ENCODE results near the gene RFNG.

Gene RFNG

GRCh38 chr17:82022310-82022980 lies 29.2 kb downstream of the RFNG start, which contains the start of gene CENPX:
TSS of gene CENPX (minus strand) at chr17:82022878. CDS start at chr17:82022861, 17 bp downstream.
- peak within 1 kb of the TSS; percentile 96 for H3K9ac ChIP-seq (ENCODE audit: low read length)
- H3K4ac ChIP-seq (ENCODE audit: low read depth, low read length), result no peak within 1 kb of the TSS
- no peak within 1 kb of the TSS for H2BK120ac ChIP-seq (ENCODE audit: low read depth, low read length)
- H3K27me3 ChIP-seq (ENCODE audit: insufficient read depth, low read length, poor library complexity), result no peaks in the 10 kb centered on the region
- no peak within 1 kb of the TSS for H2BK5ac ChIP-seq (ENCODE audit: low read length)
- peak within 1 kb of the TSS; percentile 80 for H3K23ac ChIP-seq (ENCODE audit: low read length)
- H3K36me3 ChIP-seq (ENCODE audit: control insufficient read depth, insufficient read depth, low read length), result no peaks in the 10 kb centered on the region
- no peak within 1 kb of the TSS for H3K27ac ChIP-seq (ENCODE audit: low read depth, low read length)
- peak within 1 kb of the TSS; percentile 11 for H3K18ac ChIP-seq (ENCODE audit: low read length)
- peak within 1 kb of the TSS; percentile 98 for H3K56ac ChIP-seq (ENCODE audit: low read length)
- no peak for DNase-seq
- H3K4me2 ChIP-seq (ENCODE audit: low read length), result peak within 1 kb of the TSS; percentile 98
- peaks cover 8% of the 10 kb centered on the region for H3K79me2 ChIP-seq (ENCODE audit: control insufficient read depth, insufficient read depth, low read length)
- H3K4me1 ChIP-seq (ENCODE audit: control insufficient read depth, low read depth, low read length), result no peaks in the 10 kb centered on the region
- H4K5ac ChIP-seq (ENCODE audit: low read length), result no peak within 1 kb of the TSS
- no peak within 1 kb of the TSS for H2BK15ac ChIP-seq (replicated peaks; ENCODE audit: low read depth)
- peak within 1 kb of the TSS; percentile 38 for H2AK5ac ChIP-seq (ENCODE audit: low read length)
- no CpG with 5 or more reads among the region's 64 CpGs for WGBS (ENCODE audit: extremely low coverage, insufficient coverage, low lambda C conversion rate)
- peak within 1 kb of the TSS; percentile 91 for H3K4me3 ChIP-seq (ENCODE audit: low read length)
- H3K79me1 ChIP-seq (ENCODE audit: low read length), result peaks cover 8% of the 10 kb centered on the region
- no peak within 1 kb of the TSS for H4K8ac ChIP-seq (ENCODE audit: low read depth, low read length)

GRCh38 chr17:82021900-82022309 lies 29.7 kb downstream of the RFNG start:
- Histone ChIP-seq H3K9ac (ENCODE audit: low read length) (peak overlapping the region; percentile 96), H3K36me3 (ENCODE audit: control insufficient read depth, insufficient read depth, low read length) (no peaks in the 10 kb centered on the region), H3K23ac (ENCODE audit: low read length) (peak overlapping the region; percentile 80), H3K4me3 (ENCODE audit: low read length) (peak overlapping the region; percentile 91), H3K79me1 (ENCODE audit: low read length) (peaks cover 8% of the 10 kb centered on the region), H3K4me1 (ENCODE audit: control insufficient read depth, low read depth, low read length) (no peaks in the 10 kb centered on the region), H4K8ac (ENCODE audit: low read depth, low read length) (no peak overlapping the region), H3K18ac (ENCODE audit: low read length) (no peak overlapping the region), H2BK15ac (replicated peaks; ENCODE audit: low read depth) (no peak overlapping the region), H3K27me3 (ENCODE audit: insufficient read depth, low read length, poor library complexity) (no peaks in the 10 kb centered on the region), H2AK5ac (ENCODE audit: low read length) (peak overlapping the region; percentile 38), H4K5ac (ENCODE audit: low read length) (no peak overlapping the region), H3K27ac (ENCODE audit: low read depth, low read length) (no peak overlapping the region), H3K4ac (ENCODE audit: low read depth, low read length) (no peak overlapping the region), H3K4me2 (ENCODE audit: low read length) (peak overlapping the region; percentile 82), H3K56ac (ENCODE audit: low read length) (peak overlapping the region; percentile 98), H3K79me2 (ENCODE audit: control insufficient read depth, insufficient read depth, low read length) (peaks cover 8% of the 10 kb centered on the region), H2BK5ac (ENCODE audit: low read length) (no peak overlapping the region), H2BK120ac (ENCODE audit: low read depth, low read length) (no peak overlapping the region)
- DNase-seq, result no peak
- WGBS (ENCODE audit: extremely low coverage, insufficient coverage, low lambda C conversion rate), result no CpG with 5 or more reads among the region's 10 CpGs

- no peak overlapping the region for H2BK5ac ChIP-seq (ENCODE audit: low read length)
- no peaks in the 10 kb centered on the region for H3K4me1 ChIP-seq (ENCODE audit: control insufficient read depth, low read depth, low read length)
- H3K79me1 ChIP-seq (ENCODE audit: low read length), result peaks cover 8% of the 10 kb centered on the region
- H3K4me3 ChIP-seq (ENCODE audit: low read length), result no peak overlapping the region
- DNase-seq, result peak; percentile 64
- no peak overlapping the region for H4K8ac ChIP-seq (ENCODE audit: low read depth, low read length)
- no peak overlapping the region for H4K5ac ChIP-seq (ENCODE audit: low read length)
- WGBS (ENCODE audit: extremely low coverage, insufficient coverage, low lambda C conversion rate), result no CpG with 5 or more reads among the region's 25 CpGs
- H2BK120ac ChIP-seq (ENCODE audit: low read depth, low read length), result no peak overlapping the region
- no peak overlapping the region for H3K27ac ChIP-seq (ENCODE audit: low read depth, low read length)
- H3K9ac ChIP-seq (ENCODE audit: low read length), result peak overlapping the region; percentile 96
- H2AK5ac ChIP-seq (ENCODE audit: low read length), result no peak overlapping the region
- no peaks in the 10 kb centered on the region for H3K27me3 ChIP-seq (ENCODE audit: insufficient read depth, low read length, poor library complexity)
- H2BK15ac ChIP-seq (replicated peaks; ENCODE audit: low read depth), result no peak overlapping the region
- no peak overlapping the region for H3K23ac ChIP-seq (ENCODE audit: low read length)
- H3K79me2 ChIP-seq (ENCODE audit: control insufficient read depth, insufficient read depth, low read length), result peaks cover 8% of the 10 kb centered on the region
- no peak overlapping the region for H3K4ac ChIP-seq (ENCODE audit: low read depth, low read length)
- H3K18ac ChIP-seq (ENCODE audit: low read length), result no peak overlapping the region
- H3K56ac ChIP-seq (ENCODE audit: low read length), result peak overlapping the region; percentile 98
- H3K36me3 ChIP-seq (ENCODE audit: control insufficient read depth, insufficient read depth, low read length), result no peaks in the 10 kb centered on the region
- peak overlapping the region; percentile 82 for H3K4me2 ChIP-seq (ENCODE audit: low read length)
Observed at GRCh38 chr17:82021107-82021899, 30.3 kb downstream of the RFNG start.

GRCh38 chr17:82020572-82021106 lies 31.0 kb downstream of the RFNG start:
- H4K5ac ChIP-seq (ENCODE audit: low read length), result no peak overlapping the region
- H2BK5ac ChIP-seq (ENCODE audit: low read length), result no peak overlapping the region
- H3K18ac ChIP-seq (ENCODE audit: low read length), result no peak overlapping the region
- H3K4me2 ChIP-seq (ENCODE audit: low read length), result no peak overlapping the region
- no peaks in the 10 kb centered on the region for H3K4me1 ChIP-seq (ENCODE audit: control insufficient read depth, low read depth, low read length)
- no peaks in the 10 kb centered on the region for H3K27me3 ChIP-seq (ENCODE audit: insufficient read depth, low read length, poor library complexity)
- H3K4ac ChIP-seq (ENCODE audit: low read depth, low read length), result no peak overlapping the region
- peaks cover 8% of the 10 kb centered on the region for H3K79me1 ChIP-seq (ENCODE audit: low read length)
- H4K8ac ChIP-seq (ENCODE audit: low read depth, low read length), result no peak overlapping the region
- no peak overlapping the region for H3K56ac ChIP-seq (ENCODE audit: low read length)
- no peak overlapping the region for H3K4me3 ChIP-seq (ENCODE audit: low read length)
- H3K27ac ChIP-seq (ENCODE audit: low read depth, low read length), result no peak overlapping the region
- no peak overlapping the region for H2AK5ac ChIP-seq (ENCODE audit: low read length)
- no peak overlapping the region for H2BK15ac ChIP-seq (replicated peaks; ENCODE audit: low read depth)
- H3K79me2 ChIP-seq (ENCODE audit: control insufficient read depth, insufficient read depth, low read length), result peaks cover 8% of the 10 kb centered on the region
- no peak overlapping the region for H3K9ac ChIP-seq (ENCODE audit: low read length)
- DNase-seq, result no peak
- H2BK120ac ChIP-seq (ENCODE audit: low read depth, low read length), result no peak overlapping the region
- WGBS (ENCODE audit: extremely low coverage, insufficient coverage, low lambda C conversion rate), result no CpG with 5 or more reads among the region's 14 CpGs
- no peak overlapping the region for H3K23ac ChIP-seq (ENCODE audit: low read length)
- H3K36me3 ChIP-seq (ENCODE audit: control insufficient read depth, insufficient read depth, low read length), result no peaks in the 10 kb centered on the region

GRCh38 chr17:82019690-82020571 lies 31.7 kb downstream of the RFNG start:
- H3K4me1 ChIP-seq (ENCODE audit: control insufficient read depth, low read depth, low read length), result no peaks in the 10 kb centered on the region
- H2AK5ac ChIP-seq (ENCODE audit: low read length), result no peak overlapping the region
- no peak overlapping the region for H4K8ac ChIP-seq (ENCODE audit: low read depth, low read length)
- H3K4ac ChIP-seq (ENCODE audit: low read depth, low read length), result no peak overlapping the region
- no peak overlapping the region for H3K9ac ChIP-seq (ENCODE audit: low read length)
- WGBS (ENCODE audit: extremely low coverage, insufficient coverage, low lambda C conversion rate), result no CpG with 5 or more reads among the region's 34 CpGs
- no peak overlapping the region for H3K18ac ChIP-seq (ENCODE audit: low read length)
- H3K4me2 ChIP-seq (ENCODE audit: low read length), result no peak overlapping the region
- H3K79me2 ChIP-seq (ENCODE audit: control insufficient read depth, insufficient read depth, low read length), result peaks cover 8% of the 10 kb centered on the region
- no peak overlapping the region for H4K5ac ChIP-seq (ENCODE audit: low read length)
- H3K23ac ChIP-seq (ENCODE audit: low read length), result no peak overlapping the region
- no peak overlapping the region for H2BK120ac ChIP-seq (ENCODE audit: low read depth, low read length)
- H3K36me3 ChIP-seq (ENCODE audit: control insufficient read depth, insufficient read depth, low read length), result no peaks in the 10 kb centered on the region
- no peaks in the 10 kb centered on the region for H3K27me3 ChIP-seq (ENCODE audit: insufficient read depth, low read length, poor library complexity)
- H2BK5ac ChIP-seq (ENCODE audit: low read length), result no peak overlapping the region
- H3K56ac ChIP-seq (ENCODE audit: low read length), result no peak overlapping the region
- DNase-seq, result peak; percentile 75
- no peak overlapping the region for H3K27ac ChIP-seq (ENCODE audit: low read depth, low read length)
- no peak overlapping the region for H3K4me3 ChIP-seq (ENCODE audit: low read length)
- H2BK15ac ChIP-seq (replicated peaks; ENCODE audit: low read depth), result no peak overlapping the region
- H3K79me1 ChIP-seq (ENCODE audit: low read length), result peaks cover 8% of the 10 kb centered on the region

Data from mesendoderm (in vitro differentiated cells).